Thyroid gland (tissue), 4 donors: ENCODE measurements around the gene PARD3B.

Experiments
- POLR2A ChIP-seq, 2 donors: fragments of 450-650 bp; IDR thresholded peaks; one replicate each; pipeline ENCODE4 v1.6.1; 2017; ENCODE audit warnings: antibody characterized with exemption in 2 of 2, mild to moderate bottlenecking in 2 of 2, moderate library complexity in 1 of 2
- TF ChIP-seq, protein P1 (sequence below), 6 experiments: fragments of 200-600 bp in 3 of 6; fragments of 450-650 bp in 3 of 6; sonication (generic) in 3 of 6; IDR thresholded peaks; one replicate each; pipeline ENCODE4 v1.5.1; 2016 to 2019; ENCODE audit warnings: antibody characterized with exemption in 6 of 6, mild to moderate bottlenecking in 2 of 6, inconsistent platforms in 1 of 6, moderate library complexity in 1 of 6

DNA sequence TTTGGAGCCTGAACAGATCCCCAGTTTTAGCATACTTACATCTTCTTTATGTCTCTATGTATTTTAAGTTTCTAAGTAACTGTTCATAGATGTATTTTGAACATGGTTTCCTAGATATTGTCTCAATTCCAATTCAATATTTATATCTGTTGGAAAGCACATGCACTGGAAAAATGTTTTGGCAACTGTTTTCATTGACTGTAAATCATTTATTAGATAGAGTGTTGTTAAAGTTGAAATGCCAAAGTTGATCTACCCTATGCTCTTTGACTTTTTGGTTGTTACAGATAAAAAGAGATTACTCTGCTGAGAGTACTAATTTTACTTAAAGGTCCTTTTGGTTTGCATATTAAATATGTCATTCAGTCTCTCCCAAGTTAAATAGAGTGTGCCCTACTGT lies 792.0 kb downstream of the PARD3B start:
- TF ChIP-seq, protein P1, sequence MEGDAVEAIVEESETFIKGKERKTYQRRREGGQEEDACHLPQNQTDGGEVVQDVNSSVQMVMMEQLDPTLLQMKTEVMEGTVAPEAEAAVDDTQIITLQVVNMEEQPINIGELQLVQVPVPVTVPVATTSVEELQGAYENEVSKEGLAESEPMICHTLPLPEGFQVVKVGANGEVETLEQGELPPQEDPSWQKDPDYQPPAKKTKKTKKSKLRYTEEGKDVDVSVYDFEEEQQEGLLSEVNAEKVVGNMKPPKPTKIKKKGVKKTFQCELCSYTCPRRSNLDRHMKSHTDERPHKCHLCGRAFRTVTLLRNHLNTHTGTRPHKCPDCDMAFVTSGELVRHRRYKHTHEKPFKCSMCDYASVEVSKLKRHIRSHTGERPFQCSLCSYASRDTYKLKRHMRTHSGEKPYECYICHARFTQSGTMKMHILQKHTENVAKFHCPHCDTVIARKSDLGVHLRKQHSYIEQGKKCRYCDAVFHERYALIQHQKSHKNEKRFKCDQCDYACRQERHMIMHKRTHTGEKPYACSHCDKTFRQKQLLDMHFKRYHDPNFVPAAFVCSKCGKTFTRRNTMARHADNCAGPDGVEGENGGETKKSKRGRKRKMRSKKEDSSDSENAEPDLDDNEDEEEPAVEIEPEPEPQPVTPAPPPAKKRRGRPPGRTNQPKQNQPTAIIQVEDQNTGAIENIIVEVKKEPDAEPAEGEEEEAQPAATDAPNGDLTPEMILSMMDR (IDR thresholded peaks at IDR 0.05), result no peak
- no peak for TF ChIP-seq POLR2A (IDR thresholded peaks at IDR 0.05)
